Measurements from ENCODE around the gene GAB2.

Gene GAB2

GRCh38 chr11:78406568-78407196, 10.9 kb downstream of the GAB2 start:
- ATAC-seq = no peak
- TF ChIP-seq PATZ1 (CRISPR knock-in tag; IDR thresholded peaks at IDR 0.05; ENCODE audit: borderline replicate concordance) = no peak
- TF ChIP-seq ESRRG (CRISPR knock-in tag; IDR thresholded peaks at IDR 0.05) = no peak
- no peak for TF ChIP-seq BACH2 (CRISPR knock-in tag; IDR thresholded peaks at IDR 0.05; ENCODE audit: borderline replicate concordance)
- no peak for TF ChIP-seq ZNF8 (CRISPR knock-in tag; IDR thresholded peaks at IDR 0.05)
- TF ChIP-seq ZFP30 (CRISPR knock-in tag; IDR thresholded peaks at IDR 0.05) = peak; percentile 97
- no peak for TF ChIP-seq POU6F1 (CRISPR knock-in tag; IDR thresholded peaks at IDR 0.05; ENCODE audit: borderline replicate concordance, low read depth)
- TF ChIP-seq TCF4 (CRISPR knock-in tag; IDR thresholded peaks at IDR 0.05; ENCODE audit: borderline replicate concordance) = no peak
- no peak for TF ChIP-seq ZC3H10 (CRISPR knock-in tag; IDR thresholded peaks at IDR 0.05)

GRCh38 chr11:78405805-78406204, 11.8 kb downstream of the GAB2 start:
- TF ChIP-seq PPARA (CRISPR knock-in tag; IDR thresholded peaks at IDR 0.05; ENCODE audit: borderline replicate concordance) (no peak), CSDC2 (CRISPR knock-in tag; IDR thresholded peaks at IDR 0.05) (no peak), CREB5 (CRISPR knock-in tag; IDR thresholded peaks at IDR 0.05; ENCODE audit: low read depth) (no peak), ZNF70 (CRISPR knock-in tag; IDR thresholded peaks at IDR 0.05) (no peak), ZFP30 (CRISPR knock-in tag; IDR thresholded peaks at IDR 0.05) (no peak), TSHZ2 (CRISPR knock-in tag; IDR thresholded peaks at IDR 0.05) (no peak), CSRNP3 (CRISPR knock-in tag; IDR thresholded peaks at IDR 0.05) (no peak), GLIS3 (CRISPR knock-in tag; IDR thresholded peaks at IDR 0.05) (no peak), ZNF565 (CRISPR knock-in tag; conservative IDR thresholded peaks at IDR 0.05; ENCODE audit: low read depth) (no peak), TCF4 (CRISPR knock-in tag; IDR thresholded peaks at IDR 0.05; ENCODE audit: borderline replicate concordance) (no peak), OSR1 (CRISPR knock-in tag; IDR thresholded peaks at IDR 0.05) (no peak), ZNF8 (CRISPR knock-in tag; IDR thresholded peaks at IDR 0.05) (no peak), ISL1 (CRISPR knock-in tag; IDR thresholded peaks at IDR 0.05) (no peak), ESRRG (CRISPR knock-in tag; IDR thresholded peaks at IDR 0.05) (no peak), POU6F1 (CRISPR knock-in tag; IDR thresholded peaks at IDR 0.05; ENCODE audit: borderline replicate concordance, low read depth) (no peak), TOX (CRISPR knock-in tag; IDR thresholded peaks at IDR 0.05; ENCODE audit: borderline replicate concordance) (no peak), ZC3H10 (CRISPR knock-in tag; IDR thresholded peaks at IDR 0.05) (no peak), ZFP3 (CRISPR knock-in tag; IDR thresholded peaks at IDR 0.05) (no peak), ARNTL (CRISPR knock-in tag; IDR thresholded peaks at IDR 0.05; ENCODE audit: borderline replicate concordance, low read depth) (no peak), SNAI2 (CRISPR knock-in tag; IDR thresholded peaks at IDR 0.05) (no peak)
- ATAC-seq = no peak

Data from SK-N-SH treated with all-trans-retinoic acid at 6 μM for 48 hours (cell line).